Medulla oblongata (tissue), 1 donor: ENCODE results near the gene OVOL3.
"Not testable (repeated sequence)": the region's sequence is repeated elsewhere in the genome, so short reads cannot be mapped to it uniquely, and the experiment has no call there.

ENCODE experiments used
- DNase-seq: peaks from one replicate; pipeline ENCODE4 v3.0.0-alpha.2; 2015; ENCODE audit errors: extremely low spot score

The OVOL3 gene

GRCh38 chr19:36131221-36131620 lies 20.3 kb downstream of the OVOL3 start:
- not testable (repeated sequence) for DNase-seq

GRCh38 chr19:36134867-36135266 lies 23.9 kb downstream of the OVOL3 start:
- DNase-seq: not testable (repeated sequence)

- no peak for DNase-seq
Observed at GRCh38 chr19:36136964-36137686, 26.2 kb downstream of the OVOL3 start.

GRCh38 chr19:36139120-36139472 lies 28.2 kb downstream of the OVOL3 start:
- DNase-seq: no peak

GRCh38 chr19:36139473-36140303 lies 28.7 kb downstream of the OVOL3 start, which contains the start of gene CAPNS1:
CAPNS1 (plus strand) TSS chr19:36140066; CDS start chr19:36141012, 946 bp downstream.
- peak; percentile 97 for DNase-seq

GRCh38 chr19:36140304-36141038 lies 29.5 kb downstream of the OVOL3 start:
- peak; percentile 24 for DNase-seq

- peak; percentile 67 for DNase-seq
Observed at GRCh38 chr19:36141039-36141927, 30.3 kb downstream of the OVOL3 start.

GRCh38 chr19:36142046-36142445 lies 31.1 kb downstream of the OVOL3 start:
- no peak for DNase-seq

GRCh38 chr19:36142496-36142895 lies 31.6 kb downstream of the OVOL3 start:
- DNase-seq: no peak

GRCh38 chr19:36144624-36145023 lies 33.7 kb downstream of the OVOL3 start:
- DNase-seq: no peak

GRCh38 chr19:36149673-36150406 lies 38.9 kb downstream of the OVOL3 start:
- DNase-seq: no peak

GRCh38 chr19:36150586-36150985 lies 39.6 kb downstream of the OVOL3 start:
- no peak for DNase-seq

GRCh38 chr19:36151144-36152018 lies 40.4 kb downstream of the OVOL3 start:
- no peak for DNase-seq

- no peak for DNase-seq
Observed at GRCh38 chr19:36152019-36152351, 41.0 kb downstream of the OVOL3 start.

- DNase-seq: no peak
Observed at GRCh38 chr19:36152352-36153091, 41.6 kb downstream of the OVOL3 start, which contains the start of gene COX7A1. COX7A1 (minus strand) TSS chr19:36152447; CDS start chr19:36152407, 40 bp downstream.

- no peak for DNase-seq
Observed at GRCh38 chr19:36153126-36153525, 42.2 kb downstream of the OVOL3 start.

- no peak for DNase-seq
Observed at GRCh38 chr19:36160821-36161596, 50.1 kb downstream of the OVOL3 start.
